Esophagus muscularis mucosa (tissue), 3 donors: Measurements from ENCODE around the gene SART1.

Experiments
- CTCF ChIP-seq, 3 experiments: fragments of 200-600 bp in 2 of 3; fragments of 450-650 bp in 1 of 3; sonication (generic) in 2 of 3; IDR thresholded peaks; one replicate each; pipeline ENCODE4 v1.5.1; 2017 to 2019; ENCODE audit warnings: antibody characterized with exemption in 3 of 3, mild to moderate bottlenecking in 2 of 3, moderate library complexity in 1 of 3
- POLR2A ChIP-seq: fragments of 450-650 bp; IDR thresholded peaks from one replicate; pipeline ENCODE4 v1.6.1; 2017; ENCODE audit warnings: antibody characterized with exemption, moderate library complexity, mild to moderate bottlenecking, low read depth

GRCh38 chr11:65927904-65928397 is 33.6 kb upstream of the SART1 start:
- TF ChIP-seq CTCF (IDR thresholded peaks at IDR 0.05), result no peak
- TF ChIP-seq POLR2A, result no peak
